GM21423 (cell line): ENCODE data around the gene DCXR.

Experiments used
- ATAC-seq: cut with Tn5 transposase; IDR thresholded peaks from one replicate; pipeline ENCODE4 v1.9.1; 2021; ENCODE audit warnings: mild to moderate bottlenecking, moderate library complexity; ENCODE audit not compliant: unreplicated experiment

The DCXR gene

GRCh38 chr17:82073446-82073845 lies 35.9 kb upstream of the DCXR start:
- ATAC-seq, result no peak

DNA sequence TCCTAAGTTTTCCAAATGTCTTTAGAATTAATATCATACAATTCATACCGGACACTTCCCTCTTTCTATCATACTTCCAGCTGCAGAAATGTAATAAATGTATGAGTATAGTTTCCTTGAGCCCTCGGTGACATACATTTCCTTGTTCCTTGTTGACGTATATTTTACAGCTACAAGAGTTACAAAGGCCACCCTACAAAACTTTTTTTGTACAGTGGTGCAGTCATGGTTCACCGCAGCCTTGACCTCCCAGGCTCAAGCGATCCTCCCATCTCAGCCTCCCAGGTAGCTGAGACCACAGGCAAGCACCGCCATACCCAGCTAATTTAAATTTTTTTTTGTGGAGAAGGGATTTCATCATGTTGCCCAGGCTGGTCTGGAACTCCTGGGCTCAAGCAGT lies 35.3 kb upstream of the DCXR start:
- no peak for ATAC-seq

GRCh38 chr17:82070611-82071010 lies 33.1 kb upstream of the DCXR start:
- ATAC-seq, result no peak

DNA sequence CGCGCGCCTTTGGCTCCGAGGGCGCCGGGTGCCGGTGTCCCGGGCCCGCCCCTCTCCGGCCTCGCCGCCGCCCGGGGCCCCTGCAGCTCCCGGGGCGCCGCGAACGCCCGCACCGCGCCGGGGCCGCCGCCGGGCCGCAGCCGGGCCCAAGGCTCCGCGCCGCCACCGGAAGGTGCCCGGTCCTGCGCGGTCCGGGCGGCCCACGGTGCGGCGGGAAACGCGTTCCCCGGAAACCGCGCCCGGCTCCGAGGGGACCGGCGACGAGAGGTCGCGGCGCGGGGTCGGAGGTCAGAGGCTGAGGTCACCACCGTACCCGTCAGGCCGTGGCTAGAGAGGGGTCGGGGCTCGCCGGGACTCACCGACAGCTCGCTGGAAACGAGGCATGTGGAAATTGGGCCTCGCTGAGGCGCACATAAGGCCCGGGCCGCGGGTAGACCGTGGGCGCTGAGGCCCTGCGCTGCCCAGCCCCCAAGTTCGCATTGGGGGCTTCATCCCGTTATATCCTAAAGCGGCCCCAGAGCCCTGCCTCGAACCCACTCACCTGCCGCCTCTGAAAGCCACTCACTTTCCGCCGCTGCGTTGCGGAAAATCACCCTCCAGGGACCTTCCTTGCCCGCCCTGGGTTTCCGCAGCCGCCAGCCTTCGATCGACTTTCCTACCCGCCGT lies 28.3 kb upstream of the DCXR start, which contains the start of gene DUS1L:
Gene DUS1L (minus strand): TSS at position 167 of the 666 bp plus-strand sequence. CDS start 745 bp downstream, outside the sequence.
- peak; percentile 67 for ATAC-seq

- no peak for ATAC-seq
These were observed 27.7 kb upstream of the DCXR start for GRCh38 chr17:82065193-82065637.

GRCh38 chr17:82064433-82065192 lies 27.1 kb upstream of the DCXR start:
- ATAC-seq, result no peak

DNA sequence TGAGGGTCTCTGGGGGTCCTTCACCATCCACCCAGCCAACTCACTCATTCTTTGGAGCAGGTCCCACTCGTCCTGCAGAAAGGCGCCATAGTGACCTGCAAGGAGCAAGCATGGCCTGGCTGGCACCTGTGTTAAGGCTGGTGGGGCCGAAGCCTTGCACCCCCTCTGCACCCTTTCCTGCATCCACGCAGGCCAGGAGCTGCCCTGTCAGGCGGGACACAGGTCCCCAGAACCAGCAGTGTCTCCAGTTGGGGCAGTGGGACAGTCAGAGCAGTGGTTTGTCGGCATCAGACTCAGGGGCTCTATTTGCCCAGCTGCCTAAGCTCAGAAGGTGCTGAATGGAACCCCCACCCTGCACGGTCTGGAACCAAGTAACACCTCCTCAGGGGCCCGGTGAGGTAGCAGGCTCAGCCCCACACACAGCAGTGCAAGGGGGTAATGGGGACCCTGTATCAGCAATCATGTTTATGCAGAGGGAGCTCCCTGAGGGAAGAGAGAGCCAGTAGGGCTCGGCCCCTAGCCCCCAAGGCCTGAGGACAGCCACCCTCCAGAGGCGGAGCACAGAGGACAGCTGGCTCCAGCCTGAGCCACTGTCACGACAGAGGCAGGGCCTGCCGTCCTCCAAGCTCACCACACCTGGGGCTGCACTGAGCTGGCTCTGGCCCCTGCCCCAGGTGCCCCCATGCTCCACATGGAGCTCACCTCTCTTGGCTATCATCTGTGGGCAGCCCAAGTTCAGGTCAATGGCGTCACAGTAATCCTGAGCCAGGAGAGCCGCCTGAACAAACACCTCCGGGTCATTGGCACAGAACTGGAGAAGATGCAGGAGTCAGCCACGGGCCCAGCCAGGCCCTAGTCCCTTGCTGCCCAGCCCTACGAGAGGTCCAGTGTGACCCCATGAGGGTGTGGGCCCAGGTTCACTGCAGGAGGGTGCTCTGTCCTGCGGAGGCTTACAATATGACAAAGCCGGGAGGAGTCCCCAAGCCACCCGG lies 26.2 kb upstream of the DCXR start:
- ATAC-seq, result no peak

- ATAC-seq, result no peak
These were observed 25.5 kb upstream of the DCXR start for GRCh38 chr17:82062984-82063368.

- no peak for ATAC-seq
These were observed 24.8 kb upstream of the DCXR start for GRCh38 chr17:82062076-82062983.

DNA sequence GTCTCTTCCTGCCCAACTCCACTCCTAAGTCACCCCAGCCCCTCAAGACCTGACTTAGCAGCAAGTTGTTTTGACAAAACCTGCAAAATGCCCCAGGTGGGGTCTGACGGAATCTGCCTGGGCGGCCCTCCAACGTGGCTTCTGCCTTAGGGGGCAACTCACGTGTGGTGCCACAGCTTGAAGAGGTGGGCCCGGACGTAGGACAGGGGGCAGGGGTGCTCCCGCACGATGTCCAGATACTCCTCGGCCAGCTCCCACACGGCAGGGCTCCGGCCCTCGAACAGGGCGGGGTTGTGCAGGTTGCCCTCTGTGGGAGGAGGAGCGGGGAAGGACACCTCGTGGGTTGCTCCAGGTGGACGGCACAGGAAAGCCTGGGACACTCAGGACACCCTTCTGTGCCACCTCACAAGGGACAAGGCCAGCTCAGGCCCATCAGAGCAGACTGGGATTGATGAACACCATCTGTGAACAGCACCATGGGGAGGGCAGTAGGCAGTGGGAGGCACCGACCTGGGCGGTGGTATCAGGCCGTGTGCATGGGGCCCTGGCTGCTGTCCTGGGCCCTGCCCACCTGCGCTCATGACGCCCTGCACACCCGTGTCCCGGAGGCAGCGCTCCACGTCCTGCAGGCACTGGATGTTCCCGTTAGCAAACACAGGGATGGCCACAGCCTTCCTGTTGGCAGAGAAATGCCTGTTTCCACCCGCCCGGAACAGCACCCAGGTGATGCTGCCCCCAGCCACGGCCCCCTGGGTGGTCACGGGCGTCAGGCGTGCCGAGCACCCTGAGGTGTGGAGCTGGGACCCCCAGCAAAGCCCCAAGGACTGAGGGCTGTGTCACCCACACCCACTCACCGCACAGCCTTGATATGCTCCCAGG lies 23.8 kb upstream of the DCXR start:
- ATAC-seq, result no peak

GRCh38 chr17:82060614-82061013 lies 23.1 kb upstream of the DCXR start:
- no peak for ATAC-seq

DNA sequence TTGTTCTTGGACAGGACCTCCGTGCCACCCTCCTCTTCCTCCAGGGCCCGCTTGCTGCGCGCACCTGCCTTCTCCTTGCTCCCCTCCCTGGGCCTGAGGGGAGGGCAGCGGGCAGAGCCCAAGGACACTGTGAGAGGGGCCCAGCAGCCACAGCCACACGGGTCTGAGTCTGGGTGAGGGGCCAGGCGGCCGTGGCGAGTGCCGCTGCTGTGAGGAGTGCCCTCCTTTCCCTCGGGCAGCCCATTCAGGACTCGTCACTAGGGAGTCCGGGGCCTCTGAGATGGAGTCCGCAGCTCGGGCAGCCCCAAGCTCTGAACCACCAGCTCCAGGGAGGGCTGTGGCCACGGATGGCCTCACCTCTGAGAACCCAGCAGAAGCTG lies 22.5 kb upstream of the DCXR start:
- ATAC-seq, result no peak

DNA sequence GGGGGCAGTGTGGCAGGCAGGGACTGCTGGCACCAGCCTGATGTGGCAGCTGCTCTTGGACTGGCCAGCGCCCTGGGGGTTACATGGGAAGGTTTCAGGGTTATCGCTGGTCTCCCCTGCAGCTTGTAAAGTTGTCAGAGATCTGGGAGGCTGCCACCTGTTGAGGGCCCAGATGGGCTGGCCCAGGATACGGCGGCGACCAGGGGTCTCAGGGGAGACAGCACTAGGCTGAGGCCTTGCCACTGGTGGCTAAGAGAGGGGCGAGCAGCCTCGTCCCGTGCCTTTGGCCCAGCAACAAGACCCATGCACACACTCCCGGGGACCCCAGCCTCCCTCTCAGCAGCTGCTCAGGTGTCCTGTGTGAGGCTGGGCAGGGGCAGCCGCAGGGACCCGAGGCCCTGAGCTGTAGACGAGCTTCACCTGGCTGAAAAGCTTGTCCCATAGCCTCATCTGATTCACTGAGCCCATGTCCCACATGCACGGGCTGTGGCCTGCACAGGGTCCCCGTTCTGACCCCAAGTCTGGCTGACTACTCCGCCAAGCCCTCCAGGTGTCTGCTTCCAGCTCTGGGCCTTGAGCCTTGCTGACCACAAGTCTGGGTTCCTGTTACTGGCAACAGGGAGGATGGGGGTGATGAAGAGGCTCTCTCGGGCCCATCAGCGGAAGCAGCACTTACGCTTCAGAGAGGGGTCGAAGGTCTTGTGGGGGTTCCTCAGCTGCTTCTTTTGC lies 21.9 kb upstream of the DCXR start:
- ATAC-seq, result no peak

DNA sequence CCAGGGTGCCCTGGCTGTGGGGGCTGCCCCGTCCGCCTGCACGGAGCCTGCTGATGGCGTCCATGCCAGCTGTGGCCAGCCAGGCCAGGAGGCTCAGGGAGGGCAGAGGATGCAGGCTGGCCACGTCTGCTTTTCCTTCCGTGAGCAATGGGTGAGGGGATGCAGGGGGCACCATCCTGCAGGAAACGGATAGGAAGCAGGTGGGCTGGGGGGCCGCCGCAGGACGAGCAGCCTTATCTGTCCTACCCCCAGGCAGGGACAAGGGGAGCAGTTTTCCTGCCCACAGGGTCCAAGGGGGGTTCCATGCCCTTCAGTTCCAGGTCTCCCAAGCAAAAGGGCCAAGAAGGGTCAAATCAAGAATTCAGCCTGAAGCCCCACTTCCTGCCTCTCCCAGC lies 21.4 kb upstream of the DCXR start:
- no peak for ATAC-seq

- ATAC-seq, result no peak
These were observed 20.8 kb upstream of the DCXR start for GRCh38 chr17:82058230-82058854.

GRCh38 chr17:82056729-82057621 lies 19.5 kb upstream of the DCXR start:
- ATAC-seq, result no peak
